GM04504 (cell line): Measurements from ENCODE around the gene UGT1A4.
A peak's percentile ranks its signal among the peaks of the same experiment; 100 is the strongest.
"Not testable (repeated sequence)": the region's sequence is repeated elsewhere in the genome, so short reads cannot be mapped to it uniquely, and the experiment has no call there.

ENCODE experiments used
- DNase-seq: peaks from one replicate; pipeline ENCODE4 v3.0.0-alpha.2; 2012; ENCODE audit warnings: low read depth

Gene UGT1A4

DNA sequence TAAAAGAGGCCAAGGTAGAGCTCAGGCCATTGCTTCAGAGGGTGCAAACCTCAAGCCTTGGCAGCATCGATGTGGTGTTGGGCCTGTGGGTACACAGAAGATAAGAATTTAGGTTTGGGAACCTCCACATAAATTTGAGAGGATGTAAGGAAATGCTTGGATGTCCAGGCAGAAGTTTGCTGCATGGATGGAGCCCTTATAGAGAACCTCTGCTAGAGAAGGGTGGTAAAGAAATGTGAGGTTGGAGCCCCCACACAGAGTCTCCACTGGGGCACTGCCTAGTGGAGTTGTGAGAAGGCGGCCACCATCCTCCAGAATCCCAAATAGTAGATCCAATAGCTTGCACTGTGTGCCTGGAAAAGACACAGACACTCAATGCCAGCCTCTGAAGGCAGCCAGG is 32.2 kb downstream of the UGT1A4 start:
- DNase-seq, result not testable (repeated sequence)

DNA sequence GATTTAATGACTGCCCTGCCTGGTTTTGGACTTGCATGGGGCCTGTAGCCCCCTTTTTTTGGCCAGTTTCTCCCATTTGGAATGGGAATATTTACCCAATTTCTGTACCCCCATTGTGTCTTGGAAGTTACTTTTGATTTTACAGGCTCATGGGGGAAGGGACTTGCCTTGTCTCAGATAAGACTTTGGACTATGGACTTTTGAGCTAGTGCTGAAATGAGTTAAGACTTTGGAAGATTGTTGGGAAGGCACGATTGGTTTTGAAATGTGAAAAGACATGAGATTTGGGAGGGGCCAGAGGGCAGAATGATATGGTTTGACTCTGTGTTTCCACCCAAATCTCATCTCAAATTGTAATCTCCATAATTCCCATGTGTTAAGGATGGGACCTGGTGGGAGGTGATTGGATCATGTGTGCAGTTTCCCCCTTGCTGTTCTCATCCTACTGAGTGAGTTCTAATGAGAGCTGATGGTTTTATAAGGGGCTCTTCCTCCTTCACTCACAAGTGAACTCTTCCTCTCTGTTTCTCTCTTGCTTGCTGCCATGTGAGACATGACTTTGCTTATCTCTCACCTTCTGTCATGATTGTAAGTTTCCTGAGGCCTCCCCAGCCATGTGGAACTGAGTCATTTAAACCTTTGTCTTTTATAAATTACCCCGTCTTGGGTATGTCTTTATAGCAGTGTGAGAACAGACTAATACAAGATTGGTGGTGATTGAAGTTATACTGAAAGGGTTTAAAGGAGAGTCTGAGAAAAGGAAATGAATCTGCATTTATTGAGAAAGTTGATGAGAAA is 32.9 kb downstream of the UGT1A4 start:
- not testable (repeated sequence) for DNase-seq

DNA sequence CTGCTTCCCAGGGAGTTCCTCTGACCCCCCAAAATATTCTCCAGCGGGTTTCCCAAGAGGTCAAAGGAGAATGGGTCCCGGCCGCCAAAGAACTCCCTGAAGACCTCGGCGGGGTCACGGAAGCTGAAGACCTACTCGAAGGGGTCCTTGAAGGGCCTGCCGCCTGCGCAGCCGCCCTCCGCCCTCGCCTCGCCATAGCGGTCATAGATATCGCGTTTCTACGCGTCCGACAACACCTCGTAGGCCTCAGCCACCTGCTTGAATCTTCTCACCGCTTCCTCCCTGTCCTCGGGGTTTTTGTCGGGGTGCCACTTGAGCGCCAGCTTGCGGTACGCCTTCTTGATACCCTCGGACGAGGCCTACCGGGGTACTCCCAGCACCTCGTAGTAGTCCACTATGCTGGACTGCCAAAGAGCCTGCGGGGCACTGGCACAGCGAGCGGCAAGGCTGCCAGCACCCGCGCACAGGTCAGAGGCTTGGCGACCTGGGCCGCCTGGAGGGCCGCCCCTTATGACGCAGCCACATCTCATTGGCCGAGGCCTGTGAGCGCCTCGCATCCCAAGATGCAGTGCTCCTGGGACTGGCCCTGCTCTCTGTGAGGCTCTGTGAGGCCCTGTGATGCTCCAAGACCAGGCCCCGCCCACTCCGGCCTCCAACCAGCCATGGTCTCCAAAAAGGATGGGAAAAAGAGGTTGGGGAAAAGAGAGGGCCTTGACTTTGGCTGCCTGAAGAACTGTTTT is 36.5 kb downstream of the UGT1A4 start:
- DNase-seq, result no peak

DNA sequence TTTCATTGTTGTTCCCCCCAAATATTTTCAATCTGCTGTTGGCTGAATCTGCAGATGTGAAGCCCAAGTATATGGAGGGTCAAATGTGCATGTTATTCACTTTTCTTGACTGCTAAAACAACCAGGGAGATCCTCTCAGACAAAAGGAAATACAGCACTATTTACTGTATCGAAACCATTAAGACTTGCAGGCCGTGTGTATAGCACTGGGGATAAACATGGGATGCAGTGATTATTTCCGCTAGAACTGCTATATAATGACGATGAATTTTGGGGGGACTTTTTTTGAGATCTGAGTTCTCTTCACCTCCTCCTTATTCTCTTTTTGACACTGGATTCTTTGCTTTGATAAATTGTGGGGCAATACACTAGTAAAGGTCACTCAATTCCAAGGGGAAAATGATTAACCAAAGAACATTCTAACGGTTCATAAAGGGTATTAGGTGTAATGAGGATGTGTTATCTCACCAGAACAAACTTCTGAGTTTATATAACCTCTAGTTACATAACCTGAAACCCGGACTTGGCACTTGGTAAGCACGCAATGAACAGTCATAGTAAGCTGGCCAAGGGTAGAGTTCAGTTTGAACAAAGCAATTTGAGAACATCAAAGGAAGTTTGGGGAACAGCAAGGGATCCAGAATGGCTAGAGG is 38.0 kb downstream of the UGT1A4 start:
- no peak for DNase-seq

DNA sequence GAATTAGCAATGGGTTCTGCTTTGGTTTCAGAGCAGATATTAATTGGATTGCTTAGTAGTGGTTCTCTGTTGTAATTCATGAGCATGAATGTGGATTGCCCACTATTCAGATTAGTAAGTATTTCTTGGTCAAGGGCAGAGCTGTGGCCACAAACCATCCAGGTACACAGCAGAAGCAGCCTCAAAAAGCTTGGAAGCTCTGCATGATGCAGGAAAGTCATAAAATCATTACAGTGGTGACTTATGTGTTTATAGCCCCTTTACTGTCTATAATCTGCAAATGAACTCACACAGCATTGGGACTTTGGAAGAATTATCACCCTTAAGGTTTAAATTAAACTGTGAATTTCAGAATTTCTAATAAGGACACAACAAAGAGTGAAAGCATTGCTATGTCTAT is 39.6 kb downstream of the UGT1A4 start:
- no peak for DNase-seq

DNA sequence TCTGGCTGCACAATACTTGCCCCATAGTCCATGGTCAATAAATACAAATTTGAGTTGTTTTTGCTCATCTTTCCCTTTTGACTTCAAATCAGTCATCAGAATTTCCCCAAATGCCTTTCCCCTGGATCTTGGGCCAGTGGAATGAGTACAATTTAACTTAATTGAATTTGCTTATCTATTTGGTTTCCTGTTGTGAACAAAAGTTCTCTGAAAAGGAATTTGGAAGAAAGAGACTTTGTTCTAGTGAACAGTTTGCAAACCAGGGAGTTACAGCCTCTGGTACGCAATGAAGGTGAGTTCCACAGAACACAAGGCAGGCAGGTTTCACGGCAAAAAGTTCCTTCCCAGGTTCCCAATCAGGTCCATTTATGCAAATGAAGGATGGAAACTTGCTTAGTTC is 40.3 kb downstream of the UGT1A4 start:
- no peak for DNase-seq

DNA sequence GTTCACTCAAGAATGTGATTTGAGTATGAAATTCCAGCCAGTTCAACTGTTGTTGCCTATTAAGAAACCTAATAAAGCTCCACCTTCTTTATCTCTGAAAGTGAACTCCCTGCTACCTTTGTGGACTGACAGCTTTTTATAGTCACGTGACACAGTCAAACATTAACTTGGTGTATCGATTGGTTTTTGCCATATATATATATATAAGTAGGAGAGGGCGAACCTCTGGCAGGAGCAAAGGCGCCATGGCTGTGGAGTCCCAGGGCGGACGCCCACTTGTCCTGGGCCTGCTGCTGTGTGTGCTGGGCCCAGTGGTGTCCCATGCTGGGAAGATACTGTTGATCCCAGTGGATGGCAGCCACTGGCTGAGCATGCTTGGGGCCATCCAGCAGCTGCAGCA is 41.5 kb downstream of the UGT1A4 start, which contains the start of gene UGT1A1:
Gene UGT1A1, plus strand, starts transcription at position 228 of the 400 bp plus-strand sequence. Its CDS starts 18 bp downstream, at position 246.
- no peak for DNase-seq

DNA sequence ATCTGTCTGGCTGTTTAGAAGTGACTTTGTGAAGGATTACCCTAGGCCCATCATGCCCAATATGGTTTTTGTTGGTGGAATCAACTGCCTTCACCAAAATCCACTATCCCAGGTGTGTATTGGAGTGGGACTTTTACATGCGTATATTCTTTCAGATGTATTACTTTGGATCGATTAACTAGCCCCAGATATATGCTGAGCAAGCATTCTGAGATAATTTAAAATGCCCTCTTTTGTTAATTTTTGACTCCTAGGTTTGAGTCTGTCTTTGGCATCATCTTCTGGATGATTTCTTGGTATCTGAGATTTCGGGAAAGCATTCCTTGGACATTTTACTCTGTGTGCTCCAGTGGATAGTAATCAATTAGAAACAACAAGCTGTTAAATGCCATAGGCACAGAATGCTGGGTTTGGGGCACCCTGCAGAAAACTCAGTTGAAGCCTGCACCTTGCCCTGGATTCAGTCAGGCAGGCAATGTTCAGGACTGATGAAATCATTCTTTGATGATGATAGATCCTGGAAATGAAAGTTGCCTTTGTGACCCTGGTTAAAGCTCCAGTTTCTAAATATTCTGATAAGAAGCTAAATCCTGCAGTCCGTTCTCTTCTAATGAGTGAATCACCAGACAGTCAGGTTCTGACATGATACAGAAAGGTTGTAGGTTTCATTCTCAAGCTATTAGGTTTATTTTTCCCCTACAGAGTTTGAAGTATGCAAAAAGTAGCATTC is 42.7 kb downstream of the UGT1A4 start:
- DNase-seq, result no peak

DNA sequence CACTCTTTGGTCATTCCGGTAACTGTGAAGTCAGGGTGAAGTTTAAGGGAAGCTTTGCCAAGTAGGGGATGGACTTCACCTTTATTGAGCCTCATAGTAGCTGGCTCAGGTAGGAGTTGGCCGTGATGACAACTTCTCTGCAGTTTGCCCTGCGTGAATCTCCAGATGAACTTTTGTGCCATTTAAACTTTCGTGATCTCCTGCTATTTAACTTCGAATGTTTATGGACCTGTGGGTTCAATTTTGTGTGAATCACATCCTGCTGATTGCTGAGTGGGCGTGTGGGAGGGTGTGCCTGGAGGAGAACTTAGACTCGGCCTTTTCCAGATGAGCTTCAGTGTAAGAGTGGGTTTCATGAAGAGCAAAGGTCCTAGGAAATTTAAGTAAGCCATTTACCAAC is 45.7 kb downstream of the UGT1A4 start:
- DNase-seq, result peak; percentile 38

DNA sequence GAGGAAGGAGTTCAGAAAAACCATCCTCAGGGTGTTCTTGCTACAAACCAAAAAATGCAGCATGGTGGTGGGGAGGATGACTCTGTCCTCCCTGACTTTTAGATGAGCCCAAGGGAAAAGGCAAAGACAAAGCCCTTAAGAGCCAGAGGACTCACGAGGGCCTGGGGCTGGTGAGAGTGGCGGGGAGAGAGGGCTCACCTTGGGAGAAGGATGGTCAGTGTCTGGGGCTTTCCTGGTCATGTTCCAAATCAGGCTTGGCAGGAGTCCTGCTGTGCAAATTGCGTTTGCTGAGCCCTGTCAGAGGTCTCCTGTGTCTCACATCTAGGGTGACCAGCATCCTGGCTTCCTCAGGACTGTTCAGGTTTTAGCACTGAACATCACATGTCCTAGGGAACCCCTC is 46.2 kb downstream of the UGT1A4 start:
- no peak for DNase-seq

DNA sequence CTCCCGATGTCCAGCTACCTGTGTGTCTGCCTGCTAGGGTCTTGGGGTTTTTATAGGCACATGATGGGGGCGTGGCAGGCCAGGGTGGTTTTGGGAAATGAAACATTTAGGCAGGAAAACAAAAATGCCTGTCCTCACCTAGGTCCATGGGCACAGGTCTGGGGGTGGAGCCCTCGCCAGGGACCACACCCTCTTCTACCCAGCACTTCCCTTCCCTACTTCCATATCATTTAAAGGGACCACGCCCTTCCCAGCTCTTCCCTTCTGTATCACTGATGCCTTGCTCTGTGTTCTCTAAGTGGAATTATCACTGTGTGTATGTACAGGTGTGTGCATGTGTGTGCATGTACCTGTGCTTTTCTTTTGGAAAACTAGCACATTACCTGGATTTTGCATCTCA is 47.9 kb downstream of the UGT1A4 start:
- no peak for DNase-seq

DNA sequence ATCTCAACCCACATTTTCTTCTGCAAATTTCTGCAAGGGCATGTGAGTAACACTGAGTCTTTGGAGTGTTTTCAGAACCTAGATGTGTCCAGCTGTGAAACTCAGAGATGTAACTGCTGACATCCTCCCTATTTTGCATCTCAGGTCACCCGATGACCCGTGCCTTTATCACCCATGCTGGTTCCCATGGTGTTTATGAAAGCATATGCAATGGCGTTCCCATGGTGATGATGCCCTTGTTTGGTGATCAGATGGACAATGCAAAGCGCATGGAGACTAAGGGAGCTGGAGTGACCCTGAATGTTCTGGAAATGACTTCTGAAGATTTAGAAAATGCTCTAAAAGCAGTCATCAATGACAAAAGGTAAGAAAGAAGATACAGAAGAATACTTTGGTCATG is 49.5 kb downstream of the UGT1A4 start:
- DNase-seq, result no peak

DNA sequence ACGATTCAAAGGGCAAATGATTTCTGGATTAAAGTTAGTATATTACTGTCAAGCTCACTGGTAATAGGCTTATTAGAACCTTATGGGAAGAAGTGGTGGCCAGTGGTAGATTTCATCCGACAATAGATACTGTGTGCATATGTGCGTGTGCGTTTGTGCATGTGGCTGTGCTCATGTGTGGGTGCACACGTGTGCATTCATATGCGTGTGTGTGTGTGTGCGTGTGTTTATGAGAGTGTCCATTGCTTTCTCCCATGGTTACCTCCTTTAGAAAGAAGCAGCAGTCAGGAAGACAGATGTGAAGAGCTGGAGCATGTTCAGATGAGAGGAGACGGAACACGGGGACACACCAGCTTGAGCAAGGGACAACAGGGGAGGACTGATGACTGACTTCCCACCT is 50.7 kb downstream of the UGT1A4 start:
- DNase-seq, result no peak

DNA sequence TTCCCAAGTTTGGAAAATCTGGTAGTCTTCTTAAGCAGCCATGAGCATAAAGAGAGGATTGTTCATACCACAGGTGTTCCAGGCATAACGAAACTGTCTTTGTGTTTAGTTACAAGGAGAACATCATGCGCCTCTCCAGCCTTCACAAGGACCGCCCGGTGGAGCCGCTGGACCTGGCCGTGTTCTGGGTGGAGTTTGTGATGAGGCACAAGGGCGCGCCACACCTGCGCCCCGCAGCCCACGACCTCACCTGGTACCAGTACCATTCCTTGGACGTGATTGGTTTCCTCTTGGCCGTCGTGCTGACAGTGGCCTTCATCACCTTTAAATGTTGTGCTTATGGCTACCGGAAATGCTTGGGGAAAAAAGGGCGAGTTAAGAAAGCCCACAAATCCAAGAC is 53.6 kb downstream of the UGT1A4 start:
- no peak for DNase-seq

DNA sequence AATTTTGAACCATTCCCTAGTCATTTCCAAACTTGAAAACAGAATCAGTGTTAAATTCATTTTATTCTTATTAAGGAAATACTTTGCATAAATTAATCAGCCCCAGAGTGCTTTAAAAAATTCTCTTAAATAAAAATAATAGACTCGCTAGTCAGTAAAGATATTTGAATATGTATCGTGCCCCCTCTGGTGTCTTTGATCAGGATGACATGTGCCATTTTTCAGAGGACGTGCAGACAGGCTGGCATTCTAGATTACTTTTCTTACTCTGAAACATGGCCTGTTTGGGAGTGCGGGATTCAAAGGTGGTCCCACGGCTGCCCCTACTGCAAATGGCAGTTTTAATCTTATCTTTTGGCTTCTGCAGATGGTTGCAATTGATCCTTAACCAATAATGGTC is 54.0 kb downstream of the UGT1A4 start:
- no peak for DNase-seq

DNA sequence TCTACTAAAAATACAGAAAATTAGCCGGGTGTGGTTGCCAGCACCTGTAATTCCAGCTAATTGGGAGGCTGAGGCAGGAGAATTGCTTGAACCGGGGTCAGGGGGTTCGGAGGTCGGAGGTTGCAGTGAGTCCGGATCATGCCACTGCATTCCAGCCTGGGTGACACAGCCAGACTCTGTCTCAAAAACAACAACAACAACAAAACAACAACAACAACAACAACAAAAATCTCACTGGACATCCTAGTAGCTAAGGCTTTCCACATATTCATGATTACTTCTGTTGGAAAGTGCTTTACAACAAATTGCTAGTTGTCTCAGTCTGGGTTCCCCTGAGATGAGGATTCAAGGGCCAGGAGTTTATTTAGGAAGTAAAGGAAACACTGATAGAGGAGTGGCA is 55.3 kb downstream of the UGT1A4 start:
- DNase-seq, result no peak

DNA sequence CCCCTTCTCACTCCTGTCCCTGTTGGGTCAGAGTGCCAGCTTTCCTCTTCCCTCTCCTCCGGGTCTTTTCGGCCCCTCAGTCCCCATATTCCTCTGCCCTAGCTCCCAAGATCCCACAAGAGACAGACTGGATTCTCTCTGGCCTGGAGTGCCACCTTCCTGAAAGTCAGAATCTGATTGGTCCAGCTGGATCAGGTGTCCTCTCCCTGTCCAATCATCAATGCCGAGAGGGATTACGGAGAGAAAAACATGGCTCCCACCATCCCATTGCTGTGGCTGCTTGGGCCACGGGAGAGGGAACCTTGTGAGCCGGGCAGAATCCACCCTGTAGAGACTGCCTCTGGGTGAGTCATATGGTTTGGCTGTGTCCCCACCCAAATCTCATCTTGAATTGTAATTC is 56.9 kb downstream of the UGT1A4 start:
- DNase-seq, result no peak

DNA sequence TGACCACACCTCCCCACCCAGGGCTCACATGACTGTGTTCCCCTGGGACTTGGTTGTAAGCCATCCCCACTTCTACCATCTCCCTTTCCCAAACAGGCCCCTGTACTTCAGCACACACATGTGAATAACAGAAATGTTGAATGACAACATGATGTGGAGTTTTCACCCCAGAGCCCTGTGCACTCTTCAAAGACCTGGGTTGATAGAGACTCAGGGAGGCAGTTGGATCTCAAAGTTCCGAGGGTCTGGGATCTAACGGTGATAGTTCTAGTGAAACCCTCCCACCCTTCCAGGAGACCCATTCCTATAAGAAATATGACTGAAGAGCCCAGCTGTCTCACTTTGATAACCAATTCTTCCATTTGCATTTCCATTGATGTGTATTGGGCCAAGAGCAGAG is 59.5 kb downstream of the UGT1A4 start, which contains the start of gene MROH2A:
Gene MROH2A, plus strand, starts transcription at position 301 of the 400 bp plus-strand sequence. CDS start 1,029 bp downstream, outside the sequence.
- no peak for DNase-seq

DNA sequence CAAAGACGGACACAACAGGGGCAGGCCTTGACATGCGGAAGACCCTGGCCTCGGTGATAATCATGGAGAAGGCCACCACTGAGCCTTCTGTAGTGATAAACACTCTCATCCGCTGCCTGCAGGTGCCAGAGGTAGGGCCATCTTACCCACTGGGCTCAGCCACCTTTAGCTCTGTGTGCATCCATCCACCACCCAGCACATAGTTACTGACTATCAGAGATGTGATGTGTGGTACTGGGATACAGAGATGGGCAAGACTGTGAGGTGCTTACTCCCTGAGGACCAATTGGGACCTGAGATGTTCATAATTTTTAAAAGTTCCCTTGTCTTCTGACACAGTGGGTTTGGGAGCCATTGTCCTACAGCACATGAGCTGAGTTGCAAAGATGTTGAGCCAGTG is 61.2 kb downstream of the UGT1A4 start:
- DNase-seq, result no peak

DNA sequence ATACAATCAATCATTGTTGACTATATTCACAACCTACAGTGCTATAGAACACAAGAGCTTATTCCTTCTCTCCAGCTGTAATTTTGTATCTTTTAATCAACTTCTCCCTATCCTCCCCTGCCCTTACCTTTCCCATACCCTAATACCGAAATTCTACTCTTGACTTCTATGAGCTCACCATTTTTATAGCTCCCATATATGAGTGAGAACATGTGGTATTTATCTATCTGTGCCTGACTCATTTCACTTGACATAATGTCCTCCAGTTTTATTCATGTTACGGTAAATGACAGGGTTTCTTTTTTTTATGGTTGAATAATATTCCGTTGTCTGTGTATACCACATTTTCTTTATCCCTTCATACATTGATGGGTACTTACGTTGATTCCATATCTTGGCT is 62.2 kb downstream of the UGT1A4 start:
- no peak for DNase-seq

DNA sequence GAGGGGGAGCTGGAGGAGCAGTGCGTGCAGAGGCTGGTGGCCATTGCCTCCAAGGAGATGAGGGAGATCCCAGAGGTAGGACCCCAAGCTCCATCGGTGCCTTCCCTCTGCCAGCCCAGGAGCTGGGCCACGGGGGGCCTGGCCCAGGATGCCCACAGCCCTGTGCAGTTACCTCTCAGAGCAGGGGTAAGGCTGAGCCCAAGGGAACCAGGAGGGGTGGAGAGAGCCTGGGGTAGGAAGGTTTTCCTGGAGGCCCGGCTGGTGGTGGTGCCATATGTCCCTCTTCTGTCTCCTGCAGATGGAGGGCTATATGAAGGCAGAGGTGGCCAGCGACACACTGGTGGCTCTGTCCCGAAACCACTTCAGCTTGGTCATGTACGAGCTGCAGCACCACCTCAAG is 71.0 kb downstream of the UGT1A4 start:
- DNase-seq, result no peak
